NT2/D1 (cell line): ENCODE data around the gene PPTC7.

Source experiments
- SUZ12 ChIP-seq: IDR thresholded peaks from 2 replicates; pipeline ENCODE4 v1.6.1; 2011; ENCODE audit not compliant: insufficient read length, insufficient read depth; ENCODE audit errors: extremely low read depth
- YY1 ChIP-seq: IDR thresholded peaks from 2 replicates; pipeline ENCODE4 v1.6.1; 2011; ENCODE audit not compliant: insufficient read length, insufficient read depth
- ZNF274 ChIP-seq: IDR thresholded peaks from 2 replicates; pipeline ENCODE4 v1.6.1; 2011; ENCODE audit warnings: mild to moderate bottlenecking, low read depth, low read length

DNA sequence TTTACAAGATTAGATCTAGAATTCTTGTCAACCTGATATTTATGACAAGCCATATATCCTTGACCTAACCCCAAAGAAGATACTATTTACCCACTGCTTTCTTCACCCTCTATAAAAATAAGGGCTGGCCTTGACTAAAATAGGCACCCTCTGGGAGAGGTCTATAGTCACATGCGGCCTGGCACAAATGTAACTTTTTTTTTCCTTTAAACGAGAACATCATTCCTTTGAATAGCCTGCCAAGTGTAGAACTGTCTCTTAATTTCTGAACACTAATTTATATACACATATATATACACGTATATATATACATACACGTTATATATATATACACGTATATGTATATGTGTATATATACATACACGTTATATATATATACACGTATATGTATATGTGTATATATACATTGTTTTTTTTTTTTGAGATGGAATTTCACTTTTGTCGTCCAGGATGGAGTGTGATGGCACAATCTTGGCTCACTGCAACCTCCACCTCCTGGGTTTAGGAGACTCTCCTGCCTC is 18.6 kb downstream of the PPTC7 start:
- TF ChIP-seq ZNF274 (no peak), YY1 (no peak), SUZ12 (no peak)
